HepG2 (cell line): ENCODE data around the gene RNF123. TPM values are rescaled to one million over a fixed set of nuclear protein-coding genes. Genes with fewer than 3 reads are reported as not detected.

Source experiments
- CSRNP2 ChIP-seq: sonication (generic); formaldehyde crosslinking; conservative IDR thresholded peaks from 2 replicates; pipeline ENCODE4 v1.8.0; 2022; ENCODE audit warnings: low read depth, missing genetic modification reagents
- E2F1 ChIP-seq: sonication (generic); formaldehyde crosslinking; IDR thresholded peaks from 2 replicates; pipeline ENCODE4 v1.5.0; 2020; ENCODE audit warnings: missing genetic modification reagents
- ETV5 ChIP-seq: IDR thresholded peaks from 2 replicates; pipeline ENCODE4 v1.6.1; 2018; ENCODE audit warnings: missing biosample characterization, missing genetic modification reagents, inconsistent platforms, borderline replicate concordance
- FUBP1 ChIP-seq: sonication (generic); formaldehyde crosslinking; IDR thresholded peaks from 2 replicates; pipeline ENCODE4 v1.5.1; 2020; ENCODE audit warnings: missing genetic modification reagents, mild to moderate bottlenecking, borderline replicate concordance
- GMEB2 ChIP-seq: IDR thresholded peaks from 2 replicates; pipeline ENCODE4 v1.6.1; 2016; ENCODE audit warnings: missing biosample characterization, missing genetic modification reagents, low read depth
- ZHX2 ChIP-seq, 2 experiments: sonication (generic) in 1 of 2; formaldehyde crosslinking in 1 of 2; IDR thresholded peaks; 2 replicates each; pipeline versions ENCODE4 v1.6.1 to v1.9.0; 2014 to 2022; ENCODE audit warnings: antibody characterized with exemption in 1 of 2, borderline replicate concordance in 1 of 2, inconsistent platforms in 1 of 2, low read depth in 1 of 2, missing genetic modification reagents in 1 of 2
- ZIK1 ChIP-seq: sonication (generic); formaldehyde crosslinking; IDR thresholded peaks from 2 replicates; pipeline ENCODE4 v1.5.0; 2020; ENCODE audit warnings: mild to moderate bottlenecking, low read depth, missing genetic modification reagents, borderline replicate concordance
- ZNF292 ChIP-seq: sonication (generic); formaldehyde crosslinking; IDR thresholded peaks from 2 replicates; pipeline ENCODE4 v1.8.1; 2022; ENCODE audit warnings: mild to moderate bottlenecking, low read depth, missing genetic modification reagents, borderline replicate concordance
- ZNF800 ChIP-seq: sonication (generic); formaldehyde crosslinking; IDR thresholded peaks from 2 replicates; pipeline ENCODE4 v1.4.0; 2020; ENCODE audit warnings: missing genetic modification reagents
- ZNF816 ChIP-seq: sonication (generic); formaldehyde crosslinking; IDR thresholded peaks from 2 replicates; pipeline ENCODE4 v1.8.0; 2022; ENCODE audit warnings: missing genetic modification reagents, mild to moderate bottlenecking, borderline replicate concordance
- polyA plus RNA-seq, 8 experiments: library from polyadenylated mRNA; depleted of rRNA in 3 of 8; stranded (reverse) in 7 of 8; unstranded in 1 of 8; fragments of >200 nt; fragmentation: Illumina TruSeq in 4 of 8; extraction: Trizol in 4 of 8; gene quantifications; 2 replicates each; pipeline versions ENCODE4 v1.2.1 to v1.2.3, GENCODE V29; 2011 to 2016; ENCODE audit warnings: low read depth in 4 of 8, missing spikeins in 1 of 8, mixed read lengths in 1 of 8; ENCODE audit not compliant: insufficient read depth in 1 of 8
- total RNA-seq, 5 experiments: library from RNA; depleted of rRNA; stranded (reverse); fragments of >200 nt; fragmentation: Illumina TruSeq; extraction: Trizol; gene quantifications; 2 replicates each; pipeline ENCODE4 v1.2.3, GENCODE V29; 2016; ENCODE audit warnings: low read depth in 1 of 5

RNF123 gene
- total and polyA plus RNA-seq, 2 of the 13 experiments (the other 11 are each of a cell fraction or from before 2014, with no cell fraction given) = 29.9 to 82.2 TPM

- no peak for TF ChIP-seq E2F1 (CRISPR knock-in tag)
- TF ChIP-seq GMEB2 = 0 out of 2 replicates have a peak, but pooled peaks have one; percentile 30
- 0 out of 2 replicates have a peak, but pooled peaks have one; percentile 52 for TF ChIP-seq ZNF800
- no peak for TF ChIP-seq ZNF816
- no peak for TF ChIP-seq ZHX2 (IDR thresholded peaks at IDR 0.05; ENCODE audit: low read depth)
- TF ChIP-seq ZHX2 (CRISPR knock-in tag; IDR thresholded peaks at IDR 0.05; ENCODE audit: borderline replicate concordance) = no peak
- no peak for TF ChIP-seq ZIK1
- TF ChIP-seq ZNF292 (CRISPR knock-in tag) = peak; percentile 43; the same call in 1 of the 2 replicates
- TF ChIP-seq FUBP1 (CRISPR knock-in tag) = peak; percentile 29; the same call in 1 of the 2 replicates
- no peak for TF ChIP-seq CSRNP2 (CRISPR knock-in tag)
- no peak; the same call in 1 of the 2 replicates for TF ChIP-seq ETV5 (CRISPR knock-in tag)
Measured at GRCh38 chr3:49671291-49672288, 17.8 kb upstream of the RNF123 start (continued).
